ENCODE measurements around the gene CCT3.
"Not testable (repeated sequence)": the region's sequence is repeated elsewhere in the genome, so short reads cannot be mapped to it uniquely, and the experiment has no call there.

Gene CCT3

DNA sequence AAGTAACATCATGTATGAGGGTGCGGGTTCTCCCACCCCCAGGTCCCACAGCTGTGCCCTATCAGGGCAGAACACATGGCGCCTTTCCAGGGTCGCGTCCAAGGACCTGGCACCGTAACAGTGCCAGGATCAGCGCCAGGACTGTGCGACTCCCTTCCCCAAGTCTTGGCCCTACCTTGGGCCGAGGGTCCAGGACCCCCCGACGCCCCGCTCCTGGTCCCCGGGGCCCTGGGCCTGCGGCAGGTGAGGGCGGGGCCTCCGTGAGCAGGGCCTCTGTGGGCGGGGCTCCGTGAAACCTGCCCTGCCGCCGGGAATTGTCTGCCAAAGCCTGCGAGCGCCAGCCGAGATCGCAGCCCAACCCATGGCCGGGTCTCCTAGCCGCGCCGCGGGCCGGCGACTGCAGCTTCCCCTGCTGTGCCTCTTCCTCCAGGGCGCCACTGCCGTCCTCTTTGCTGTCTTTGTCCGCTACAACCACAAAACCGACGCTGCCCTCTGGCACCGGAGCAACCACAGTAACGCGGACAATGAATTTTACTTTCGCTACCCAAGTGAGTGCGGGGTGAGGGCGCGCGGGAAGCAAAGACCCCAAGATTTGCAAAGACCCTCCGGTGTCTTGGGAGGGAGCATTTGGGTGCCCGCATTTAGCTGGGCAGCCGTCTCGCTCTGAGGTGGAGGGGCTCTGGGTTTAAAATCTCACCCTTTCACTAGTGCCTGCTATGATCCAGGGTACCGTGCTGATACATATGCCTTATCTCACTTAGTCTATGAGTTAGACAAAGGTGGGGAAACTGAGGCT is 31.0 kb upstream of the CCT3 start, which contains the start of gene RHBG:
TSS of gene RHBG (plus strand) at position 323 of the 796 bp plus-strand sequence. CDS start at position 362, 39 bp downstream.
- DNase-seq (ENCODE audit: low read depth, low spot score), result no peak

DNA sequence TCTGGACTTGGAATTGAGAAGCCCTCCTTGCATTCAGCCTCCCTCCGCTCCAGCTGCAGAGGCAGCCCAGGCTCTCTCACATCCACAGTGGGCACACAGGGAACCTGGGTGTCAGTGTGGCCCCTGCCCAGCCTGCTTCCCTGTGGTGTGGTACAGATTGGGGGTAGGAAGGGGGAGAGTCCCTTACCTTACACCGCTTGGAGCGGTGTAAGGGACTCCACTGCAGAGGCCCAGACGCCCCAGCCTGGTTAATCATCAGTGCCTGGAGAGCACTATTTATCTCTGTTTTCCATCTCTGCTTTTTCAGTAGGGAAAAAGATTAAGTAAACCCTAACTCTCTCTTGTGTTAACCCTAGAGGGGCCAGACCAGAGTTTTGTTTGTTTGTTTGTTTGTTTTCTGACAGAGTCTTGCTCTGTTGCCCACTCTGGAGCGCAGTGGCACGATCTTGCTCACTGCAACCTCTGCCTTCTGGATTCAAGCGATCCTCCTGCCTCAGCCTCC is 30.1 kb upstream of the CCT3 start:
- no peak for DNase-seq (ENCODE audit: low read depth, low spot score)

DNA sequence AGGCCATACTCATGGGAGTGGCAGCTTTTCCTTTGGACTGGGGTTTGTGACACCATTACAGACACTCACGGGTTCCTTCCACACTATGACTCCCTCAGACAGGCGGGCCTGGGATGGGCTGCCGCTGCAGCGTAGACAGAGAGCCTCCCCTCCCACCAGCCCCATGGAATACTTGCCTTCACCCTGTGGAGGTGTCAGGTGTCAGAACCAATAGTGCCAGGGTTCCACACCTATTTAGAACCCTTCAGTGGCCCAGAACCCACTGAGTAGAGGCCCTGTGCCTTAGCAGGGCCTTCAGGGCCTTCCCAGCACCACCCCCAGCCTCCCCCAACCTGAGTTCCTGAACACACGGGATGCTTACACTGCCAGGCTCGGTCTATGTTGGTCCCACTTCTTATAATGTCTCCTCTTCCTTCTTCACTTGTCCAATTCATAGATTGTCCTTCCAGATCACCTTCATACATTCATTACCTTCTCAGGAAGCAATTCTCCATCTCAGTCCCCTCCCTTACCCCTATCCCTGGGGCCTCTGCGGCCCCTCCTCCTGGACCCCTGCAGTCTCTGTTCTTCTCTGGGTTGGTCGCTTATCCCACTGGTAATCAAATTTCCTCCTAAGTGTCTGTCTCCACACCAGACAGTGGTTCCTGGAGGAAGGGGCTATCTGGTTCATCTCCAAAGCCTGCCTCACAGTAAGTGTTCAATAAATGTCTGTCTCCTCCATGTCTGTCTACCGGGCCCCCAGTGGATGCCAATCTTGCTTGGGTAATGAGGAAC is 29.5 kb upstream of the CCT3 start:
- no peak for DNase-seq (ENCODE audit: low read depth, low spot score)

DNA sequence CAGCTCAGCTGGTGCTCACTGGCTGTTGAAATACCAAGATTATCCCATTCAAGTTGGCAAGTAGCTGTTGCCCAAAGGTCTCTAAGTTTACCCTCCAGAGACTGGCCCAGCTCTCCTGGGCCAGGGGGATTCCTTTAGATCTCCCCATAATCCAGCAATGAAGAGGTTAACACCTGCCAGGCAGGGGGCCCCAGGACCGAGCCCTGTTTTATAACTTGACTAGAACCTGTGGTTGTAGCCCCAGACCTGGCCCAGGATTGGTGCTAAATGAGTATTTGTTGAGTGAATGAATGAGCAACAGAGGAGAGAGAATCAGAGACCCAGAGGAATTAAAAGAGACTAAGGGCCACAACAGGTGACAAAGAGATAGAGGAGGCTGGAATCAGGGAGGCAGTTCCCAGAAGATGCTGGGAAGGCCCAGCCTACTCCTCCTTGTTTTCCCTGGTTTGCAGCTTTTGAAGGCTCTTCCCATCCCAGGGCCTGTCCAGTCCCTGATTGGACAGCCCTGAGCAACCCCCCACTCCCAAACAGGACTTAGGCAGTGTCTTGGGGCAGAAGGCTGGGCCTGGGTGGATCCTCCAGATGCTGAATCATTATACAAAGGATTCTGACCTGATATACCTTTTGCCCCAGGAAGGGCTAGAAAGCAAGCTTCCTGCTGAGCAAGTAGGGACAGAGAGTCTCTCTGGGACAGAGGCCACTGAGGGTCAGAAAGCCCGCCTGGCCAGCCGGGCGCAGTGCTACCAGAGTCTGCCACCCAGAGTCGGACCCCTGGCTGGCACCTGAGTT is 28.5 kb upstream of the CCT3 start:
- no peak for DNase-seq (ENCODE audit: low read depth, low spot score)

GRCh38 chr1:156365754-156366153 is 27.7 kb upstream of the CCT3 start:
- no peak for DNase-seq (ENCODE audit: low read depth, low spot score)

DNA sequence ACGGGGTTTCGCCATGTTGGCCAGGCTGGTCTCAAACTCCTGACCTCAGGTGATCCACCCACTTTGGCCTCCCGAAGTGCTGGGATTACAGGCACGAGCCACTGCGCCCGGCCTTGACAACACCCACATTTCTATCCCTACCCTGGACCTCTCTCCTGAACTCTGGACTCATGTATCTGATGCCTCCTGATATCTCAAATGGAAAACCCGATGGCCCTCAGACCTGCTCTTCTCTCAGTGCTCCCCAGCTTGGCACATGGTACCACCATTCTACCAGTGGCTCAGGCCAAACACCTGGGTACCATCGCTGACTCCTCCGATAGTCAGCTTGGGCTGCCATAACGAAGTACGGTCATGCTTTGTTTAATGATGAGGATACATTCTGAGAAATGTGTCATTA is 22.4 kb upstream of the CCT3 start:
- DNase-seq (ENCODE audit: low read depth, low spot score), result no peak

DNA sequence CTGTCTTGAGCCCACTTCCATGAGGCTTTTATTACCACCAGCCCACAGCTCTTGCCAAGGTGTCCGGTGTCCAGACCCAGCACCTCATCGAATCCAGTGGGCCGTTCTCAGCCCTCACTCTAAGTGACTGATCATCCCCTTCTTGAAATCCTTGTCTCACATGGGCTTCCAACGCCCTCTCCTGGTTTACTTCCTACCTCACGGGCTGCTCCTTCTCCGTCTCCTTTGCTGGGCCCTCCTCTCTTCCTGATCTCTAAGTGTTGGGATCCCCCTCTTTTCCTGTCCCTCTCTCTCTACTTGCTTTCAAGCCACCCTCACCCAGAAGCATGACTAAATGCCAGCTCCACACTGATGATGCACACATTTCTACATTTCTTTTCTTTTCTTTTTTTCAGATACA is 21.9 kb upstream of the CCT3 start:
- DNase-seq (ENCODE audit: low read depth, low spot score), result no peak

DNA sequence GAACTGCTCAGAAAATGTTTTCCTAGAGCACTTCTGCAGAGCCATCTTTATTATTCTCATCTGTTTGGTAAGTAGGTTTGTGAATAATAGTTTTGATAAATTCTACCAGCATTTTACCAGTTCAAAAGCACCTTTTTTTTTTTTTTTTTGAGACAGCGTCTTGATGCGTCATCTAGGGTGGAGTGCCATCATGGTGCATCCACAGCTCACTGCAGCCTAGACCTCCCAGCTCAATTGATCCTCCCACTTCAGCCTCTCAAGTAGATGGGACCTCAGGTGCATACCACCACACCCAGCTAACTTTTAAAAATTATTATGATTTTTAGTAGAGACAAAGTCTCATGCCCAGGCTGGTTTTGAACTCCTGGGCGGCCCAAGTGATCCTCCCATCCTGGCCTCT is 21.2 kb upstream of the CCT3 start:
- DNase-seq (ENCODE audit: low read depth, low spot score), result no peak

DNA sequence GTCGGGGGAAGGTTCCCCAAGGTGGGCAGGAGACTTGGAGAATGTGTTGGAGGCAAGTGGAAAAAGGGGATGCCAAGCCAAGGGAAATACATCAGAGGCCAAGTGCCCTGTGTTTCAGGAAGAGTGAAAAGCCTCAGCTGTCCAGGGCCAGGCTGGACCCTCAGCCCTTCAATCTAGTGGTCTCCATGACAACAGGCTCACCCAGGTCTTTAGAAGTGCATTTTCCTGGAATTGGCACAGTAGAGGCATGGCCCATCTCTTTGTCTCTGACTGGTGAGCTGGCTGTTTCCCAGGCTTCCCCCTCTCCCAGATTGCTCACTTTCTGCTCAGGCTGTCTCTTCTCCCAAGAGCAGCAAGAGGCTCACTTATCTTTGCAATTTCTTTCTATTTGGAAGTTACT is 20.5 kb upstream of the CCT3 start:
- DNase-seq (ENCODE audit: low read depth, low spot score), result no peak

DNA sequence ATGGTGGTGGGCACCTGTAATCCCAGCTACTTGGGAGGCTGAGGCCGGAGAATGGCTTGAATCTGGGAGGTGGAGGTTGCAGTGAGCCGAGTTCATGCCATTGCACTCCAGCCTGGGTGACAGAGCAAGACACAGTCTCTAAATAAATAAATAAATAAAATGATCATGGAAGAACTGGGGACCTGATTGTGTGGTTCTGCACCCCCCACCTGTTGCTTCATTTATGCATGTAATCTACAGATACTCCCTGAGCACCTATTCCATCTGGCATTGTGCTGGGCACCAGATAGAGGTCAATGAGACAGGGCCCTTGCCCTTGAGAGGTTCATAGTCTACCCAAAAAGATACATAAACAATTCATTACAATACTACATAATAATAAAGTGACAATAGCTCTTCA is 19.9 kb upstream of the CCT3 start:
- DNase-seq (ENCODE audit: low read depth, low spot score), result no peak

DNA sequence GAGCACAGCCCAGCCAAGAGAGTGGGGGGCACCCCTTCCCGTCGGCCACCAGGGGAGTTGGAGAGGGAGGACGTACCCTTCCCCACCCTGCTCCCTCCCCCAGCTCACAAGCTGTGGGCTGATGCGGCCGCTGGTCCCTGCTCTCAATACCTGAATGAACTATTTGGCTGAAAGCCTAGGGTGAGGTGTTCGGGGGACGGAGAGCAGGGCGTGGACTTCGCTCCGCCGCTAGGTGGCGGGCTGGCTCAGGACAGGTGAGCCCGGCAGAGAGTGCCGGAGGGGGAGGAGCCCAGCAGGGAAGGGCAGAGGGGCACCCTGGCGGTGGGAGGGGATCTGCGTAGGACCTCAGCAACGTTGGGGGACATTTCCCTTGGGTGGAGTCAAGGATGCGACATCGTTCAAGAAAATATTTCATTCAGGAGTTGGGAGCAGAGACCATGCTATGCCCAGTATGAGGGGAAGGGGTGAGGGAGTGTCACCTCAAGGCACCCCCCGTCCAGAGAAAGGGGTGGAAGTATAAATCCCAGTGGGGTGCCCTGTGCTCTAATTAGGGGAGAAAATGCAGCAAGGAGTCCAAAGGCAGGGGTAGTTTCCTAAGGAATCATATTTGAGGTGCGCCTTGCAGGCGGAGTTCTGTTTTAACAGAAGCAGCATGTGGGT is 18.9 kb upstream of the CCT3 start:
- DNase-seq (ENCODE audit: low read depth, low spot score), result no peak

DNA sequence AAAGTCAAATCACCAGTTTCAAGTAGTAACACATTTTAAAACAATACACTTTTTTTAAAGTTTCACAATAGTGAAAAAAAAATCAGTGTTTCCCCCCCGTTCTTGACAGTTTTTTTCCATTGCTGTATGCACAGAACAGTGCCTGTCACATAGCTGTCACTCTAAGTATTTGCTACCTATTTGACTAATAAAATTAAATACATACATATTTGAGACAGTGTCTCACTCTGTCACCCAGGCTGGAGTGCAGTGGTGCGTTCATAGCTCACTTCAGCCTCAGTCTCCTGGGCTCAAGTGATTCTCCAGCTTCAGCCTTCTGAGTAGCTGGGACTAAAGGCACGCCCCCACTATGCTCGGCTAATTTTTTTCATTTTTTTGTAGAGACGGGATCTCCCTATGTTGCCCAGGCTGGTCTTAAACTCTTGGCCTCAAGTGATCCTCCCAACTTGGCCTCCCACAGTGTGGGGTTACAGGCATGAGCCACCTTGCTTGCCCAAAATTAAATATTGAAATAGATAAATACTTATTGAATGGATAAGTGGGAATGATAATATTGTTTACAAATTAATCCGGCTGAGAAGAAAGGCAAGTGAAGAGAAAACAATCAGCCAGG is 18.3 kb upstream of the CCT3 start:
- no peak for DNase-seq (ENCODE audit: low read depth, low spot score)

DNA sequence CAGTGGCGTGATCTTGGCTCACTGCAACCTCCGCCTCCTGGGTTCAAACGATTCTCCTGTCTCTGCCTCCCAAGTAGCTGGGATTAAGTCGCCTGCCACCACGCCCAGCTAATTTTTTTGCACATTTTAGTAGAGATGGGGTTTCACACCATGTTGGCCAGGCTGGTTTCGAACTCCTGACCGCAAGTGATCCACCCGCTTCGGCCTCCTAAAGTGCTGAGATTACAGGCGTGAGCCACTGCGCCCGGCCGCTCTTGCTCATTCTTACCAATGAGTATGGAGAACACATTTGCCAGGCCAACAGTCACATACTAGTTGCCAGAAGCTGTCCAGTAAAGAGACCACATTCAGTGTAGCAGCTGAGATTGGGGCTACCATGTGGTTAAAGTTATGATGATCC is 14.4 kb upstream of the CCT3 start:
- DNase-seq (ENCODE audit: low read depth, low spot score), result not testable (repeated sequence)

DNA sequence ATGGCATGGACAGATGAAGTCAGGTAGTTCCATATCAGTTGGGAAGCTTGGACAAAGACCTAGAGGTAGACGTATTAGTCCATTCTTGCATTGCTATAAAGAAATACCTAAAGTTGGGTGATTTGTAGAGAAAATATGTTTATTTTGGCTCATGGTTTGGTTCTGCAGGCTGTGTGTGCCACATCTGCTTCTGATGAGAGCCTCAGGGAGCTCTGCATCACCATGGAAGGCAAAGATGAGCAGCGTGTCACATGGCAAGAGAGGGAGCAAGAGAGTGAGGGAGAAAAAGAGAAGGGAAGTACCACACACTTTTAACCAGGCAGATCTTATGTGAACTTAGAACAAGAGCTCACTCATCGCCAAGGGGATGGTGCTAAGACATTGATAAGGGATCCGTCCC is 9.2 kb upstream of the CCT3 start:
- no peak for DNase-seq (ENCODE audit: low read depth, low spot score)

DNA sequence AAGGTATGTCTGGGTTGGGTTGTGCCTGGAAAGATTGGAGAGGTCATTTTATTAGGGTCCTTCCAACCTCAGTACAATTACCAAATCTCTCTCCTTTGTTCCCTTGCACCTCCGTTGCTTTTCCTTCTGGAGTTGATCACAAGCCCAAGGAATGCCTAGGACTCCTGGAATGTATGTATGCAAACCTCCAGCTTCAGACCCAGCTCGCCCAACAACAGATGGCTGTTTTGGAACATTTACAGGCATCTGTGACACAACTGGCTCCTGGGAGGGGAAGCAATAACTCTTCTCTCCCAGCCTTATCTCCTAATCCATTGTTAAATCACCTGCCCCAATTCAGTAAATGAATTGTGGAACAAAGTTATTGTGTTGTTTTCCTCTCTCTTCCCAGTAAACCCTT is 8.5 kb upstream of the CCT3 start:
- DNase-seq (ENCODE audit: low read depth, low spot score), result no peak

DNA sequence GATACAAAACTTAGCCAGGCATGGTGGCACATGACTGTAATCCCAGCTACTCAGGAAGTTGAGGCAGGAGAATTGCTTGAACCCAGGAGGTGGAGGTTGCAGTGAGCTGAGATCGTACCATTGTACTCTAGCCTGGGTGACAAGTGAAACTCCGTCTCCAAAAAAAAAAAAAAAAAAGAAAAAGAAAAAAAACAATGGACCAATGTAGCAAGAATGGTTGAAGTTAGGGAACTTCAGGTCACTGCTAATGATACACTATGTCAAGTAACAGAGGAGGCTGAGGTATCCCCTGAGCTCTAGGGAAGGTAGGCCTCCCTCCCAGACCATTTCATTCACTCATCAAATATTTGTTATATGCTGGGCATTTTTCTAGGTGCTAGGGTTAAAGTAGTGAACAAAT is 7.9 kb upstream of the CCT3 start:
- DNase-seq (ENCODE audit: low read depth, low spot score), result not testable (repeated sequence)

GRCh38 chr1:156344409-156344808 is 6.3 kb upstream of the CCT3 start:
- no peak for DNase-seq (ENCODE audit: low read depth, low spot score)

GRCh38 chr1:156342166-156342955 is 4.3 kb upstream of the CCT3 start:
- no peak for DNase-seq (ENCODE audit: low read depth, low spot score)

- DNase-seq (ENCODE audit: low read depth, low spot score), result no peak
Measured at GRCh38 chr1:156337888-156338179, 258 bp downstream of the CCT3 start.

- DNase-seq (ENCODE audit: low read depth, low spot score), result no peak
Measured at GRCh38 chr1:156337052-156337887, 822 bp downstream of the CCT3 start.

All from smooth muscle cell of the brain vasculature (primary cell).